ENCODE data around the gene PAQR8. TPM values are rescaled to one million over a fixed set of nuclear protein-coding genes. Genes with fewer than 3 reads are reported as not detected.

Gene PAQR8
- total RNA-seq, 2 donors from 2014 or later, result 65.8 to 87.8 TPM

DNA sequence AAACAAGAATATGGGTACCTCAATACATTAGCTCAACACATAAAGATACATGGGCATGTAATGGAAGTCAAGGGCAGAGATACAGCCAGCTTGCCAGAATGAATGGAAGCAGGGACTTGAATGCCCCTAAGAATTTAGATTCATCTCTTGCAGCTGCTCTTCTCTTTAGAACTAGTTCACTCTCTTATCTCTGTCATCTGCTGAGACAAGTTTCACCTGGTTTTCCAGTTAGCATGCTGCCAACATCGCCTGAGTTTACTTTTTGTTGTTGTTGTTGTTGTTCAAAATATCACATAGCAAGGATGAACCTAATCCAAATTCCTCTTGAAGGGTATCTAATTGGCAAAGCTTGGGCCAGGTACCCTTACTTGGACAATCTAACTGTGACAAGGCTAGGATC, 14.1 kb upstream of the PAQR8 start:
- H3K9me3 ChIP-seq, result no peaks in the 10 kb centered on the region
- no peak overlapping the region for H3K27ac ChIP-seq
- H3K36me3 ChIP-seq, result no peaks in the 10 kb centered on the region
- no peaks in the 10 kb centered on the region for H3K4me1 ChIP-seq
- intact Hi-C loops (cut with DNase I), result no loop called here
- no peak for TF ChIP-seq CTCF (IDR thresholded peaks at IDR 0.05)
- no peak for DNase-seq
- no peak overlapping the region for H3K9ac ChIP-seq (ENCODE audit: low read depth in 2 of 2, low read length in 2 of 2)
- H3K4me3 ChIP-seq, result no peak overlapping the region
- H3K27me3 ChIP-seq, result no peaks in the 10 kb centered on the region

DNA sequence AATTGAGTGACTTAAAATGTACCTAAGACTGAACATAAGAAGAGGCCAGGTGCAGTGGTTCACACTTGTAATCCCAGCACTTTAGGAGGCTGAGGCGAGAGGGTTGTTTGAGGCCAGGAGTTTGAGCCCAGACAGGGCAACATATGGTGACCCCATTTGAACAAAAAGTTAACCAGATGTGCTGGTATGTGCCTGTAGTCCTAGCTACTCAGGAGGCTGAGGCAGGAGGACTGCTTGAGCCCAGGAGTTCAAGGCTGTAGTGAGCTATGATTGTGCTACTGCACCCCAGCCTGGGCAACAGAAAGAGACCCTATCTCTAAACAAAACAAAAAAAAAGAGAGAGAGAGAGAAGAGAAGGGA, 10.1 kb upstream of the PAQR8 start:
- H3K4me3 ChIP-seq, result no peak overlapping the region
- H3K36me3 ChIP-seq, result no peaks in the 10 kb centered on the region
- peak overlapping the region in 1 of 2 donors; percentile 47 for H3K9ac ChIP-seq (ENCODE audit: low read depth in 2 of 2, low read length in 2 of 2)
- H3K27me3 ChIP-seq, result no peaks in the 10 kb centered on the region
- no peak for DNase-seq
- H3K9me3 ChIP-seq, result no peaks in the 10 kb centered on the region
- peak overlapping the region; percentile 67 for H3K27ac ChIP-seq
- intact Hi-C loops (cut with DNase I), result no loop called here
- H3K4me1 ChIP-seq, result peaks cover 3% of the 10 kb centered on the region
- TF ChIP-seq CTCF (IDR thresholded peaks at IDR 0.05), result no peak

DNA sequence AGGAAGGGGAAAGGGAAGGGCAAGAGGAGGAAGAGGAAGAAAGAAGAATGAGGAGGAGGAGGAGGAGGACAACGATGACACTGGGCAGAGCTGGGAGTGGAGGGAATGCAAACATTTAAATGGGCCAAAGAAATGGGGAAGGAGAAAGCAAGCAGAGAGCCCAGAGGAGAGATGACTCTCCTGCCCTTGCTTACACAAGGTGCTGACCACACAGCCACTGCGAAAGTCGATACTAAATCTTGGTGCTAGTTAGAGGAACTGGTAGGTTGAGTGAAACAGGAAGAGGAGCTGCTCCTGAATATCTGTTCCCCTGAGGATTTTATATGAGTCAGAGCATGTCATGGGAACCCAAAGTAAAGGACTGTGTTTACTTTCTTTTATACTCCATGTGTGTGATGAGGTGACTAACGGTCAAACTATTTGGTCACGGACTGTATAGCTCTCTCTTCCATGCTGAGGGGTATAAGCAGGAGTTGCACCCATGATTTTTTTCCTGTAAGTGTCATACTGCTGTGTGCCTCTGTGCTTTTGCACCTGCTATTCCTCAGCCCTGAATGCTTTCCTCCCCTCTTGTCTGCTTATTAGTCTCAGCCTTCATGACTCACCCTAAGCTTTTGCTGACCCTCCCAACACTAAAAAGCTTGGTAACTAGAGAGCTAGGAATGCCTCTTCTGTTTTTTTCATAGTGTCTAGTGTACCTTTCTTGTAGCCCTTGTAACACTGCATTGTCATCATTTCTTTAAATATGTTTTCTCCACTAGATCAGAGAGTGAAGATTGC, 9.5 kb upstream of the PAQR8 start:
- Histone ChIP-seq H3K27ac (peak overlapping the region; percentile 67), H3K4me1 (peaks cover 3% of the 10 kb centered on the region), H3K4me3 (no peak overlapping the region), H3K9ac (ENCODE audit: low read depth in 2 of 2, low read length in 2 of 2) (peak overlapping the region in 1 of 2 donors; percentile 47), H3K27me3 (no peaks in the 10 kb centered on the region), H3K36me3 (no peaks in the 10 kb centered on the region), H3K9me3 (no peaks in the 10 kb centered on the region)
- intact Hi-C loops (cut with DNase I), result no loop called here
- DNase-seq, result peak; percentile 41
- no peak for TF ChIP-seq CTCF (IDR thresholded peaks at IDR 0.05)

GRCh38 chr6:52356017-52356416, 5.9 kb upstream of the PAQR8 start:
- no peaks in the 10 kb centered on the region for H3K27me3 ChIP-seq
- H3K9ac ChIP-seq (ENCODE audit: low read depth in 2 of 2, low read length in 2 of 2), result no peak overlapping the region
- no peak overlapping the region for H3K4me3 ChIP-seq
- DNase-seq, result peak; percentile 70
- no peak for TF ChIP-seq CTCF (IDR thresholded peaks at IDR 0.05)
- no peaks in the 10 kb centered on the region for H3K9me3 ChIP-seq
- intact Hi-C loops (cut with DNase I), result no loop called here
- H3K4me1 ChIP-seq, result peaks cover 3% of the 10 kb centered on the region
- H3K27ac ChIP-seq, result peak overlapping the region; percentile 11
- no peaks in the 10 kb centered on the region for H3K36me3 ChIP-seq

GRCh38 chr6:52359403-52359802, 2.5 kb upstream of the PAQR8 start:
- Histone ChIP-seq H3K27ac (no peak overlapping the region), H3K4me1 (peaks cover 4% of the 10 kb centered on the region), H3K36me3 (no peaks in the 10 kb centered on the region), H3K4me3 (no peak overlapping the region), H3K9me3 (no peaks in the 10 kb centered on the region), H3K9ac (ENCODE audit: low read depth in 2 of 2, low read length in 2 of 2) (no peak overlapping the region), H3K27me3 (no peaks in the 10 kb centered on the region)
- TF ChIP-seq CTCF (IDR thresholded peaks at IDR 0.05), result no peak
- no peak for DNase-seq
- intact Hi-C loops (cut with DNase I), result no loop called here
